HCT116 (cell line): ENCODE results near the gene DKK3. TPM values are rescaled to one million over a fixed set of nuclear protein-coding genes. Genes with fewer than 3 reads are reported as not detected.

ENCODE experiments used
- ATAC-seq: fragments of 200-7000 bp; cut with Tn5 transposase; 2 replicates; pipeline ENCODE4 v1.9.1; 2020; ENCODE audit warnings: mild to moderate bottlenecking, moderate library complexity
- BruUV-seq: library from RNA; stranded (reverse); fragments of 400-500 nt; replicated peaks from 2 replicates; lab custom pipeline; 2021; lab: Mats Ljungman, UMichigan
- CTCF ChIA-PET: fragments of 300-600 bp; sonication (Branson Sonifier 250); formaldehyde crosslinking; loops from one replicate; lab custom pipeline; 2021; ENCODE audit warnings: antibody characterized with exemption; lab: Charles Lee
- POLR2A ChIA-PET: fragments of 300-600, 350-600 bp; sonication (Branson Sonifier 250); formaldehyde crosslinking; loops from one replicate; lab custom pipeline; 2021; ENCODE audit warnings: antibody characterized with exemption; lab: Charles Lee
- RAD21 ChIA-PET, 2 experiments: fragments of 300-600 bp; sonication (Branson Sonifier 250); formaldehyde crosslinking; loops; one replicate each; lab custom pipeline; 2023; ENCODE audit warnings: low total read pairs in 2 of 2; ENCODE audit not compliant: uncharacterized antibody in 2 of 2, unreplicated experiment in 2 of 2, low non-redundant PET in 1 of 2; lab: Charles Lee
- DNase-seq: peaks from one replicate; pipeline ENCODE4 v3.0.0-alpha.2; 2010; ENCODE audit warnings: low read depth, low spot score
- H2AFZ ChIP-seq: fragments of 200-600 bp; shearing (Covaris generic), sonication (generic); 2 replicates; pipeline ENCODE4 v1.6.1; 2017; ENCODE audit warnings: low read depth, mixed run types, mixed read lengths, antibody characterized with exemption, low read length; ENCODE audit not compliant: poor library complexity, severe bottlenecking
- H3K27ac ChIP-seq: 2 replicates; pipeline ENCODE4 v1.5.1; 2012; ENCODE audit warnings: low read depth, low read length
- H3K27me3 ChIP-seq: fragments of 200-600 bp; sonication (generic); 2 replicates; pipeline ENCODE4 v1.6.1; 2016; ENCODE audit warnings: mixed run types, low read length, mixed read lengths; ENCODE audit not compliant: insufficient read depth
- H3K36me3 ChIP-seq, 2 experiments: fragments of 200-500 bp in 1 of 2; fragments of 200-600 bp in 1 of 2; sonication (Bioruptor generic) in 1 of 2; sonication (generic) in 1 of 2; 2 replicates each; pipeline versions ENCODE4 v1.5.1 to v1.6.1; 2014 to 2016; ENCODE audit warnings: low read length in 2 of 2, inconsistent platforms in 1 of 2, mixed read lengths in 1 of 2, mixed run types in 1 of 2; ENCODE audit not compliant: insufficient read depth in 2 of 2, control insufficient read depth in 1 of 2
- H3K4me1 ChIP-seq, 2 experiments: fragments of 200-600 bp in 1 of 2; sonication (generic) in 1 of 2; 2 replicates each; pipeline versions ENCODE4 v1.5.1 to v1.6.1; 2012 to 2017; ENCODE audit warnings: low read length in 2 of 2, inconsistent platforms in 1 of 2, mild to moderate bottlenecking in 1 of 2, mixed read lengths in 1 of 2, mixed run types in 1 of 2, moderate library complexity in 1 of 2; ENCODE audit not compliant: insufficient read depth in 2 of 2, control insufficient read depth in 1 of 2
- H3K4me2 ChIP-seq: fragments of 200-600 bp; sonication (generic); 2 replicates; pipeline ENCODE4 v1.6.1; 2017; ENCODE audit warnings: mixed run types, low read length, mixed read lengths
- H3K4me3 ChIP-seq, 2 experiments: fragments of 200-600 bp in 1 of 2; sonication (generic) in 1 of 2; replicated peaks in 1 of 2; 2 replicates each; pipeline ENCODE4 v1.5.1; 2011 to 2016; ENCODE audit warnings: low read length in 2 of 2, control low read depth in 1 of 2, low read depth in 1 of 2, mild to moderate bottlenecking in 1 of 2, mixed read lengths in 1 of 2, mixed run types in 1 of 2
- H3K79me2 ChIP-seq: fragments of 200-600 bp; sonication (generic); 2 replicates; pipeline ENCODE4 v1.6.1; 2017; ENCODE audit warnings: mild to moderate bottlenecking, mixed run types, low read length, moderate library complexity, mixed read lengths; ENCODE audit not compliant: insufficient read depth
- H3K9ac ChIP-seq: fragments of 200-600 bp; sonication (generic); 2 replicates; pipeline ENCODE4 v1.6.1; 2016; ENCODE audit warnings: low read length, mixed read lengths
- H3K9me2 ChIP-seq: fragments of 200-600 bp; sonication (generic), shearing (Covaris generic); 2 replicates; pipeline ENCODE4 v1.6.1; 2017; ENCODE audit warnings: mixed run types, mild to moderate bottlenecking, moderate library complexity; ENCODE audit not compliant: insufficient read depth
- H3K9me3 ChIP-seq, 2 experiments: fragments of 200-500 bp in 1 of 2; fragments of 200-600 bp in 1 of 2; sonication (Bioruptor generic) in 1 of 2; sonication (generic) in 1 of 2; 2 replicates each; pipeline ENCODE4 v1.6.1; 2014 to 2017; ENCODE audit warnings: low read length in 2 of 2, mixed read lengths in 2 of 2, inconsistent platforms in 1 of 2, low read depth in 1 of 2, mild to moderate bottlenecking in 1 of 2, mixed run types in 1 of 2, moderate library complexity in 1 of 2; ENCODE audit not compliant: control insufficient read depth in 1 of 2, insufficient read depth in 1 of 2
- H4K20me1 ChIP-seq: fragments of 200-600 bp; sonication (generic), shearing (Covaris generic); 2 replicates; pipeline ENCODE4 v1.6.1; 2017; ENCODE audit warnings: mixed run types, mild to moderate bottlenecking, moderate library complexity; ENCODE audit not compliant: insufficient read depth
- CBX3 ChIP-seq: IDR thresholded peaks from 2 replicates; pipeline ENCODE4 v1.6.1; 2012; ENCODE audit warnings: low read depth
- CEBPB ChIP-seq: IDR thresholded peaks from 2 replicates; pipeline ENCODE4 v1.6.1; 2012; ENCODE audit warnings: low read depth
- EZH2phosphoT487 ChIP-seq: fragments of 200-600 bp; IDR thresholded peaks from 2 replicates; pipeline ENCODE4 v1.6.1; 2018; ENCODE audit warnings: antibody characterized with exemption, borderline replicate concordance
- FOSL1 ChIP-seq: IDR thresholded peaks from 2 replicates; pipeline ENCODE4 v1.6.1; 2012; ENCODE audit warnings: low read depth
- REST ChIP-seq: IDR thresholded peaks from 2 replicates; pipeline ENCODE4 v1.6.1; 2012; ENCODE audit warnings: low read depth
- TCF7L2 ChIP-seq: IDR thresholded peaks from 2 replicates; pipeline ENCODE4 v1.7.0; 2011; ENCODE audit warnings: borderline replicate concordance, inconsistent platforms; ENCODE audit not compliant: insufficient read depth, insufficient read length; ENCODE audit errors: extremely low read depth
- ZFX ChIP-seq: fragments of 450-650 bp; IDR thresholded peaks from 2 replicates; pipeline ENCODE4 v1.6.1; 2017
- ZNF274 ChIP-seq: fragments of 200-500 bp; sonication (Bioruptor generic); IDR thresholded peaks from 2 replicates; pipeline ENCODE4 v1.6.1; 2014; ENCODE audit warnings: mild to moderate bottlenecking, low read depth, low read length, inconsistent platforms
- intact Hi-C: fragments of 100-400 bp; cut with micrococcal nuclease; formaldehyde crosslinking; loops from 2 replicates; pipeline ENCODE4 v1.10.0; 2022
- total RNA-seq: library from RNA; stranded (reverse); gene quantifications from one replicate; pipeline ENCODE4 v1.2.1, GENCODE V29; 2021; ENCODE audit not compliant: unreplicated experiment

Gene DKK3
- total RNA-seq, 1 experiment from 2014 or later, result 0.49 TPM

GRCh38 chr11:11940551-11940950 lies 67.9 kb downstream of the DKK3 start:
- no peak overlapping the region for H3K27ac ChIP-seq
- no peak overlapping the region for H3K9ac ChIP-seq
- no peaks in the 10 kb centered on the region for H3K9me2 ChIP-seq
- no TSS peak for BruUV-seq
- POLR2A ChIA-PET, result no interaction called here
- no peak overlapping the region for H3K4me2 ChIP-seq
- H3K4me1 ChIP-seq, result no peaks in the 10 kb centered on the region
- H3K4me3 ChIP-seq, result no peak overlapping the region
- no peak for ATAC-seq
- TF ChIP-seq EZH2phosphoT487, result no peak
- no peak for TF ChIP-seq CEBPB
- no peak for TF ChIP-seq ZNF274
- no peak for TF ChIP-seq TCF7L2
- no peak for TF ChIP-seq REST
- TF ChIP-seq FOSL1, result no peak
- TF ChIP-seq ZFX, result no peak
- no peak for TF ChIP-seq CBX3
- no peaks in the 10 kb centered on the region for H4K20me1 ChIP-seq
- CTCF ChIA-PET, result no interaction called here
- RAD21 ChIA-PET, result no interaction called here
- no peak overlapping the region for H2AFZ ChIP-seq
- H3K79me2 ChIP-seq, result no peaks in the 10 kb centered on the region
- H3K36me3 ChIP-seq, result peaks cover 7 to 12% of the 10 kb centered on the region in 2 experiments; a peak in 3 of 4 replicates
- no peak for DNase-seq
- H3K27me3 ChIP-seq, result no peaks in the 10 kb centered on the region
- H3K9me3 ChIP-seq, result no peaks in the 10 kb centered on the region
- intact Hi-C loops, result no loop called here
